ENCODE measurements around the gene HOXD10.
A peak's percentile ranks its signal among the peaks of the same experiment; 100 is the strongest.

DNA sequence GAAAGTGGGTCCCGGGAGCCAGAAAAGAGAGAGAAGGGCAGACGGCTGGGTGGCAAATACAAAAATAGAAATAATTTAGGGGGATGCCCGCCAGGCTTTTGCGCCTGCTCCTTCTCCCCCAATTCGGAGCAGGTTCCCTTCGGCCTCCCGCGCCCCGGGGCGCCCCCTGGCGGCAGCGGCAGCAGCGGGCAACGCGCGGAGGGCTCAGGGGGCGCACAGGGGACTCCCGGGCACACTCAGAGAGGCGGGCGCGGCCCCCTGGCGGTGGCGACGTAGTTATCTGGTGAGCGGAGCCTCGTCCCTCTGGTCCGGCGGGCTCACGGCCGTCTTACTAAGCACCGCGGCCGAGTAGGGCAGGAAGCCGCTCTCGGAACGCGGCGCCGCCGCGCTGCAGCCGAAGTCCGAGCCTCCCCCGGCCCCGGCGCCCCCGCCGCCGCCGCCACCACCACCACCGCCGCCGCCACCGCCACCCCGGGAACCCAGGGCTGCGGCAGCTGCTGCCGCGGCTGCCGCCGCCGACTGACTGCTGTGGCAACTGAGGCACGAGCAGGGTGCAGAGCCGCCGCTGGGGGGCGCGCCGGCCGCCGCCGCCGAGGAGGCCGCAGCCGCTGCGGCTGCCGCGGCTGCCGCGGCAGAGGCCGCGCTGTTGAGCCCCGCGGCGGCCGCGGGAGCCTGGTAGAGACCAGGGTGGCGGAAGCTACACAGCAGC is 36.6 kb upstream of the HOXD10 start:
- peak; percentile 75 to 97 (median 82) for TF ChIP-seq CTCF (IDR thresholded peaks at IDR 0.05)
- no peak for TF ChIP-seq EP300 (IDR thresholded peaks at IDR 0.05)
- TF ChIP-seq POLR2A (IDR thresholded peaks at IDR 0.05): no peak
- no peak for TF ChIP-seq POLR2AphosphoS5 (IDR thresholded peaks at IDR 0.05)
